GM21381 (cell line): ENCODE results near the gene SBNO2.

Source experiments
- ATAC-seq: cut with Tn5 transposase; IDR thresholded peaks from one replicate; pipeline ENCODE4 v1.9.1; 2021; ENCODE audit warnings: mild to moderate bottlenecking, moderate library complexity; ENCODE audit not compliant: unreplicated experiment

The SBNO2 gene

GRCh38 chr19:1091544-1092175 is 82.4 kb downstream of the SBNO2 start:
- no peak for ATAC-seq

GRCh38 chr19:1090731-1091543 is 83.1 kb downstream of the SBNO2 start:
- ATAC-seq, result no peak

GRCh38 chr19:1089891-1090290 is 84.2 kb downstream of the SBNO2 start:
- ATAC-seq, result no peak

GRCh38 chr19:1089126-1089771 is 84.8 kb downstream of the SBNO2 start:
- ATAC-seq, result no peak

GRCh38 chr19:1088416-1089010 is 85.6 kb downstream of the SBNO2 start:
- no peak for ATAC-seq

- no peak for ATAC-seq
Measured at GRCh38 chr19:1087813-1088415, 86.2 kb downstream of the SBNO2 start.

GRCh38 chr19:1086613-1087012 is 87.5 kb downstream of the SBNO2 start:
- ATAC-seq, result no peak

- no peak for ATAC-seq
Measured at GRCh38 chr19:1085676-1086442, 88.2 kb downstream of the SBNO2 start.

- no peak for ATAC-seq
Measured at GRCh38 chr19:1085053-1085658, 88.9 kb downstream of the SBNO2 start.

- ATAC-seq, result no peak
Measured at GRCh38 chr19:1084024-1084868, 89.8 kb downstream of the SBNO2 start.

- no peak for ATAC-seq
Measured at GRCh38 chr19:1082928-1083816, 90.9 kb downstream of the SBNO2 start.

GRCh38 chr19:1082165-1082927 is 91.7 kb downstream of the SBNO2 start:
- ATAC-seq, result no peak

- ATAC-seq, result no peak
Measured at GRCh38 chr19:1081301-1082164, 92.5 kb downstream of the SBNO2 start.

- ATAC-seq, result no peak
Measured at GRCh38 chr19:1080360-1081161, 93.5 kb downstream of the SBNO2 start.

- no peak for ATAC-seq
Measured at GRCh38 chr19:1079566-1080111, 94.4 kb downstream of the SBNO2 start.
